Neuronal stem cell (in vitro differentiated cells): ENCODE measurements around the gene MAPK8IP1.

ENCODE experiments used
- DNase-seq: peaks from one replicate; pipeline ENCODE4 v3.0.0-alpha.2; 2013; ENCODE audit warnings: low spot score
- H2AFZ ChIP-seq: one replicate; pipeline ENCODE4 v1.6.1; 2013; ENCODE audit warnings: mild to moderate bottlenecking, low read length, inconsistent platforms
- H2AK5ac ChIP-seq: 2 replicates; pipeline ENCODE4 v1.6.1; 2013; ENCODE audit warnings: low read depth, mild to moderate bottlenecking, inconsistent platforms, low read length, moderate library complexity, mixed read lengths
- H2BK120ac ChIP-seq: 2 replicates; pipeline ENCODE4 v1.6.1; 2013; ENCODE audit warnings: low read depth, mild to moderate bottlenecking, inconsistent platforms, low read length, moderate library complexity, mixed read lengths
- H2BK12ac ChIP-seq: one replicate; pipeline ENCODE4 v1.6.1; 2013; ENCODE audit warnings: low read length, inconsistent platforms
- H2BK15ac ChIP-seq: 2 replicates; pipeline ENCODE4 v1.6.1; 2013; ENCODE audit warnings: mild to moderate bottlenecking, low read length, inconsistent platforms, mixed read lengths
- H2BK5ac ChIP-seq: one replicate; pipeline ENCODE4 v1.6.1; 2013; ENCODE audit warnings: inconsistent platforms, mild to moderate bottlenecking, low read length, moderate library complexity
- H3K14ac ChIP-seq: one replicate; pipeline ENCODE4 v1.6.1; 2013; ENCODE audit warnings: low read length, inconsistent platforms
- H3K18ac ChIP-seq: 2 replicates; pipeline ENCODE4 v1.6.1; 2013; ENCODE audit warnings: low read length, inconsistent platforms
- H3K23ac ChIP-seq: 2 replicates; pipeline ENCODE4 v1.6.1; 2013; ENCODE audit warnings: low read depth, mild to moderate bottlenecking, mixed read lengths, low read length, inconsistent platforms; ENCODE audit not compliant: poor library complexity
- H3K27ac ChIP-seq: replicated peaks from 3 replicates; pipeline ENCODE4 v1.5.1; 2013; ENCODE audit warnings: low read length, inconsistent platforms
- H3K27me3 ChIP-seq, 3 experiments: 2 replicates each; pipeline ENCODE4 v1.6.1; 2013; ENCODE audit warnings: low read length in 3 of 3, mild to moderate bottlenecking in 2 of 3, inconsistent platforms in 1 of 3, low read depth in 1 of 3, mixed read lengths in 1 of 3, moderate library complexity in 1 of 3; ENCODE audit not compliant: control insufficient read depth in 3 of 3, insufficient read depth in 3 of 3
- H3K36me3 ChIP-seq, 2 donors: replicated peaks in 1 of 2; 2 replicates each; pipeline ENCODE4 v1.6.1; 2013; ENCODE audit warnings: low read length in 2 of 2; ENCODE audit not compliant: control insufficient read depth in 2 of 2, insufficient read depth in 2 of 2
- H3K4ac ChIP-seq: 2 replicates; pipeline ENCODE4 v1.6.1; 2013; ENCODE audit warnings: inconsistent platforms, mild to moderate bottlenecking, low read length, moderate library complexity
- H3K4me1 ChIP-seq, 2 donors: 1 replicate in 1 of 2; 2 replicates in 1 of 2; pipeline ENCODE4 v1.6.1; 2013; ENCODE audit warnings: low read length in 2 of 2, low read depth in 1 of 2; ENCODE audit not compliant: control insufficient read depth in 2 of 2, insufficient read depth in 1 of 2
- H3K4me2 ChIP-seq: one replicate; pipeline ENCODE4 v1.6.1; 2013; ENCODE audit warnings: mild to moderate bottlenecking, low read length, inconsistent platforms; ENCODE audit not compliant: insufficient read depth, poor library complexity, severe bottlenecking
- H3K4me3 ChIP-seq, 2 donors: 2 replicates each; pipeline ENCODE4 v1.5.1; 2013; ENCODE audit warnings: low read length in 2 of 2, mild to moderate bottlenecking in 2 of 2, inconsistent platforms in 1 of 2, moderate library complexity in 1 of 2
- H3K79me1 ChIP-seq: one replicate; pipeline ENCODE4 v1.6.1; 2013; ENCODE audit warnings: low read depth, mild to moderate bottlenecking, inconsistent platforms, low read length, moderate library complexity
- H3K9ac ChIP-seq: one replicate; pipeline ENCODE4 v1.6.1; 2013; ENCODE audit warnings: mild to moderate bottlenecking, low read depth, low read length, inconsistent platforms; ENCODE audit not compliant: poor library complexity
- H3K9me3 ChIP-seq, 2 donors: replicated peaks in 1 of 2; 2 replicates each; pipeline versions ENCODE3 to v1.6.1; 2013; ENCODE audit warnings: low read length in 2 of 2, mild to moderate bottlenecking in 2 of 2, inconsistent platforms in 1 of 2, low read depth in 1 of 2, mixed read lengths in 1 of 2, moderate library complexity in 1 of 2; ENCODE audit not compliant: control insufficient read depth in 2 of 2, insufficient read depth in 1 of 2
- H4K8ac ChIP-seq: one replicate; pipeline ENCODE4 v1.6.1; 2013; ENCODE audit warnings: low read depth, mild to moderate bottlenecking, inconsistent platforms, low read length, moderate library complexity
- H4K91ac ChIP-seq: one replicate; pipeline ENCODE4 v1.6.1; 2013; ENCODE audit warnings: low read length, low read depth, mild to moderate bottlenecking, inconsistent platforms; ENCODE audit not compliant: poor library complexity
- WGBS, 2 donors: extraction: QIAGEN DNeasy Blood & Tissue Kit; methylation state at CpG; one replicate each; pipeline ENCODE4 v1.1.7; 2013; ENCODE audit warnings: missing lambda C conversion rate in 2 of 2, mixed read lengths in 1 of 2; ENCODE audit not compliant: insufficient read length in 2 of 2, insufficient replicate concordance in 1 of 2; ENCODE audit errors: extremely low coverage in 2 of 2; 5-methylcytosine and 5-hydroxymethylcytosine counted together

Gene MAPK8IP1

GRCh38 chr11:45935349-45936064 lies 50.1 kb downstream of the MAPK8IP1 start:
- Histone ChIP-seq H2AFZ (no peak overlapping the region), H3K9ac (no peak overlapping the region), H3K36me3 (peaks cover 29 to 72% of the 10 kb centered on the region in 2 donors), H2BK120ac (no peak overlapping the region), H3K4ac (no peak overlapping the region), H3K18ac (no peak overlapping the region), H3K4me1 (peaks cover 0 to 3% of the 10 kb centered on the region in 2 donors), H4K8ac (no peak overlapping the region), H2BK5ac (no peak overlapping the region), H2BK12ac (no peak overlapping the region), H2BK15ac (no peak overlapping the region), H3K27ac (no peak overlapping the region), H3K27me3 (no peaks in the 10 kb centered on the region), H3K23ac (no peak overlapping the region), H3K9me3 (peaks cover 0 to 2% of the 10 kb centered on the region in 2 donors), H3K79me1 (no peaks in the 10 kb centered on the region), H3K4me2 (no peak overlapping the region), H2AK5ac (no peak overlapping the region), H3K14ac (no peak overlapping the region), H3K4me3 (no peak overlapping the region), H4K91ac (no peak overlapping the region)
- DNase-seq = no peak
- WGBS, 2 donors = no CpG with 5 or more reads among the region's 8 CpGs

- H3K27me3 ChIP-seq = no peaks in the 10 kb centered on the region
- no peak overlapping the region for H3K14ac ChIP-seq
- H3K4ac ChIP-seq = no peak overlapping the region
- no peak overlapping the region for H3K18ac ChIP-seq
- no peak overlapping the region for H3K4me3 ChIP-seq
- H3K27ac ChIP-seq = no peak overlapping the region
- H2BK120ac ChIP-seq = no peak overlapping the region
- no peak overlapping the region for H2BK12ac ChIP-seq
- H2BK15ac ChIP-seq = no peak overlapping the region
- H3K36me3 ChIP-seq = peaks cover 28 to 74% of the 10 kb centered on the region in 2 donors
- peaks cover 0 to 3% of the 10 kb centered on the region in 2 donors for H3K4me1 ChIP-seq
- no peak overlapping the region for H2BK5ac ChIP-seq
- H3K23ac ChIP-seq = no peak overlapping the region
- DNase-seq = no peak
- no peaks in the 10 kb centered on the region for H3K79me1 ChIP-seq
- WGBS, 2 donors = no CpG with 5 or more reads among the region's 4 CpGs
- H2AFZ ChIP-seq = no peak overlapping the region
- H3K9ac ChIP-seq = no peak overlapping the region
- H3K9me3 ChIP-seq = peaks cover 0 to 2% of the 10 kb centered on the region in 2 donors
- H3K4me2 ChIP-seq = no peak overlapping the region
- no peak overlapping the region for H2AK5ac ChIP-seq
- no peak overlapping the region for H4K8ac ChIP-seq
- H4K91ac ChIP-seq = no peak overlapping the region
Observed at GRCh38 chr11:45936511-45937054, 51.1 kb downstream of the MAPK8IP1 start.

- Histone ChIP-seq H3K27ac (no peak overlapping the region), H3K14ac (no peak overlapping the region), H2BK5ac (no peak overlapping the region), H3K9me3 (no peaks in the 10 kb centered on the region), H2BK12ac (no peak overlapping the region), H3K4ac (no peak overlapping the region), H3K23ac (no peak overlapping the region), H3K18ac (no peak overlapping the region), H3K27me3 (no peaks in the 10 kb centered on the region), H4K8ac (no peak overlapping the region), H3K9ac (no peak overlapping the region), H2BK15ac (no peak overlapping the region), H3K79me1 (no peaks in the 10 kb centered on the region), H3K4me1 (peaks cover 0 to 3% of the 10 kb centered on the region in 2 donors), H3K4me3 (no peak overlapping the region), H4K91ac (no peak overlapping the region), H2AFZ (no peak overlapping the region), H2BK120ac (no peak overlapping the region), H2AK5ac (no peak overlapping the region), H3K4me2 (no peak overlapping the region), H3K36me3 (peaks cover 23 to 73% of the 10 kb centered on the region in 2 donors)
- no peak for DNase-seq
- no CpG with 5 or more reads among the region's 10 CpGs for WGBS, 2 donors
Observed at GRCh38 chr11:45937916-45938315, 52.5 kb downstream of the MAPK8IP1 start.

GRCh38 chr11:45939836-45940235 lies 54.4 kb downstream of the MAPK8IP1 start:
- no CpG with 5 or more reads among the region's 2 CpGs for WGBS, 2 donors
- Histone ChIP-seq H2BK12ac (no peak overlapping the region), H3K9ac (no peak overlapping the region), H2BK120ac (no peak overlapping the region), H3K4me3 (no peak overlapping the region), H2BK5ac (no peak overlapping the region), H3K36me3 (peaks cover 14 to 73% of the 10 kb centered on the region in 2 donors), H3K23ac (no peak overlapping the region), H2AK5ac (no peak overlapping the region), H3K27ac (no peak overlapping the region), H3K4ac (no peak overlapping the region), H2BK15ac (no peak overlapping the region), H3K14ac (no peak overlapping the region), H3K79me1 (no peaks in the 10 kb centered on the region), H3K27me3 (no peaks in the 10 kb centered on the region), H4K91ac (no peak overlapping the region), H3K18ac (no peak overlapping the region), H2AFZ (no peak overlapping the region), H3K9me3 (no peaks in the 10 kb centered on the region), H3K4me2 (no peak overlapping the region), H3K4me1 (peaks cover 0 to 3% of the 10 kb centered on the region in 2 donors), H4K8ac (no peak overlapping the region)
- no peak for DNase-seq
